GM19397 (cell line): ENCODE results near the gene PDGFA.

Experiments
- ATAC-seq: cut with Tn5 transposase; IDR thresholded peaks from one replicate; pipeline ENCODE4 v1.9.1; 2021; ENCODE audit warnings: mild to moderate bottlenecking, moderate library complexity; ENCODE audit not compliant: unreplicated experiment

The PDGFA gene

DNA sequence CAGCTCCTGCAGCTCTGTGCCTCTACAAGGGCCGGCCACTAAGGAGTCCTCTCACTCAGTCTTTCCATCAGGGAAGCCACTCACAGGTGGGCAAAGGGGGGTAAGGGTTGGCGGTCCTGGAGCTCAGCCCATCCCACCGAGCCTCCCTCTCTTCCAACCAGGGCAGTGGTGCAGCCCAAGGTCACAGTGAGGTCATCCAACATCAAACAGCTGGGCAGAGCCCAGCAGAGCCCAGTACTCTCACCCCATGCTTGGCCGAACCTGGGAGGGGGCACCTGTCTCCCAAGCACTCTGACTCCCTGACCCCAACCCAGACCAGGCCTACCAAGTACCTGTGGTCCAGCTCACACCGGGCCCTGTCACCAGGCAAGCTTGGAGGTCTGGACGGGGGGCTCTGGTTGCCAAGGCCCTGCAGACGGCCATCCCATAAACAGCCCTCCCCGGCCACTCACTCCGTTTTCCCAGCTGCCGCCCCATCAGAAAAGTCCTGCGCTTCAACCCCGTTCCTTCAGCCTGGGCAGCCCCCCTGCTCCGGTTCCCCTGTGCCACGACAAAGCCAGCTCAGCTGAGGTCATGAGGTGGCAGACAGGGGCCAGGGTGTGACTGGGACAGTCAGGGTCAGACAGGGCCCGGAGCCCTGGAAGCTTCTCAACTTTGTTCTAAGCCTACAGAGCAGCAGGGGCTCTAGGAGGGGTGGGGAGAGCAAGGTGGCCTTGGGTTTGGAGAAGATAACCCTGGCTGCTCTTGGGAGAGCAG lies 27.5 kb downstream of the PDGFA start:
- ATAC-seq = no peak

DNA sequence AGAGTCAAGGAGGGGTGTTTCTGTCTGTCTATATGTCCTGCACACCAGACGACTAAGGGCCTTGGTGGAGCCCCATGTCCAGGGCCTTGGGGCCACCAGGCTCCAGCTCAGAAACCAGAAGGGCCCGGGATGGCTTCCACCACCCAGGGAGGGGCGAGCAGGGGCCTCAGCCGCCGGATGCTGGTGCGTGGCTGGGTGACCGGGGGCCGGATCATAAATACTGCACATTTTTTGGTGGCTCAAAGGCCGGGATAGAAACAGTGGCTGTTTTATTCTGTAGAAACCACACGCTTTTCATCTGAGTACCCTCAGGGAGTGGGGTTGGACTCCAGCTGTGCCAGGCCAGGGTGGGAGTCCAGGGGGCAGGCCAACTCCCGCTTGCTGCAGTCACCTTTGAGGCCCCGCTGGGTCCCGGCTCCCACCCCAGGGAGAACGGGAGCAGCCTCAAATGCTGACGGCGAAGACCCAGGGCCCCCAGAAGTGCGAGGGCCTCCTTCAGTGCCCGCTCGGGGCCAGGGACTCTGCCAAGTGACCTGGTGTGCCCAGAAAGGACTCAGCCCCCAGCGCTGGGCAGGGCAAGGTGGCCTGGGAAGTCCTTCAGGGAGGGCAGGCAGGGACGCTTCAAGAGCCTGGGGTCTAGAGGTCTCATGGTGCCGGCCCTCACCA lies 28.2 kb downstream of the PDGFA start:
- no peak for ATAC-seq

DNA sequence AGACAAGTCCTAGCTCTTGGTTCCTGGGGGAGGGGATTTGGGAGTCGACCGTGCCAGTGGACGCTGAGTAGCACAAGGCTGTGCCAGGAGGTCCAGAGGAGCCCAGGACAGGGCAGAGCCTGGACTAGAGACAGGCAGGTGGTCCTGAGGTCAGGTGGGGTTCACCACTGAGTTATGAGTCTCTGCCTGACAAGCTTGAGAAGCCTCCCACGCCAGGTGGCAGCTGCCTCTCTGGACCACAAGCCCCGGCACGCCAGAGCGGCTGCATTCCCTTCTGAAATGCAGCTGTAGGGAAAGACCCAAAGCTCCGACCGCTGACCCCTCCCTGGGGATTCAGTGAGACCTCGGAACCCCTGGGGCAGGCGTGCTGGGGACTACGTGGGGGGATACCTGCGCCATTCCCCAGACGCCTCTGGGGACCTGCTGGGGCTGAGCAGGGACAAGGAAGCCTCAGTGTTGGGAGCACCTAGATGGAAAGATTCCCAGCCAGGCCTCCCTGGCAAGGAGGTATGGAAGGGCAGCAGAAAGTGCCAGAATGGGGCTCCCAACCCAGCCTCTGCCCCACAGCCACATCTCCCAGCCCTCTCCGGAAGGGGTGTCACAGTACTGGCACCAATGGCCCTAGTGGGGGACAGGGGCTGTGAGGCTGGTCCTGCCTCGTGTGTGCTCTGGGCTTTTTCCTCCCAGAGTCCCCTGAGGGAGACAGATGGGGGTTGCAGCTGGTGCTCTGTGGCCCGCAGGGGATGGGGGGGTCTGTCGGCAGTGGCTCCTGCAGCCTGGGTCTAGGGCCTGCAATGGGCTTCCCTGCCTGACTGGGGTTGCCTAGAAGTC lies 29.0 kb downstream of the PDGFA start:
- ATAC-seq = no peak

DNA sequence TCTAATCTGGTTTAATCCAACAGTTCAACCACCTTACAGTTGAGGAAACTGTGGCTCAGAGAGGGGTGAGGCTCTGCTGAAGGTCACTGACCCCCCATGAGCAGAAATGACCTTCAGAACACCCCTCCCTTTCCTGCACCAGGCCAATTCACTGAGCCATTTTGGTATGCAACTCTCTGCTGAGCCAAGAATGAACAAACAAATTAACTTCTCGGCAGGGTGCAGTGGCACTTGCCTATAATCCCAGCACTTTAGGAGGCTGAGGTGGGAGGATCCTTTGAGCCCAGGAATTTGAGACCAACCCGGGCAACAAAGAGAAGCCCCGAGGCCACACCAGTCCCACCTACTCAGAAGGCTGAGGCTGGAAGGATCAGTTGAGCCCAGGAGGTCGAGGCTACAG lies 29.8 kb downstream of the PDGFA start:
- ATAC-seq = no peak

DNA sequence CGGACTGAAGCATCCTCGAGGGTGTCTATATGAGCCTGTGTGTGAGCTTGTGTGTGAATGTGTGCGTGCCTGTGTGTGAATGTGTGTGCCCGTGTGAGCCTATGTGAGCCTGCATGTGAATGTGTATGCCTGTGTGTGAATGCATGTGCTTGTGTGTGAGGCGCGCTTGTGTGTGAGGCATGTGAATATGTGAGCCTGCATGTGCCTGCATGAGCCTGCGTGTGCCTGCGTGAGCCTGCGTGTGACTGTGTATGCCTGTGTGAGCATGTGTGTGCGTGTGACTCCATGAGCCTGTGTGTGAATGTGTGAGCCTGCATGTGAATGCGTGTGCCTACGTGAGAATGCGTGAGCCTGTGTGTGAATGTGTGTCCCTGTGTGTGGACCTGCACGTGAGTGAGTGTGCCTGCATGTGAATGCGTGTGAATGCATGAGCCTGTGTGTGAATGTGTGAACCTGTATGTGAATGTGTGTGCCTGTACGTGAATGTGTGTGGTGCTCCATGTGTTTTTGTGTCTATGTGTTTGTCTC lies 33.4 kb downstream of the PDGFA start:
- ATAC-seq = no peak

DNA sequence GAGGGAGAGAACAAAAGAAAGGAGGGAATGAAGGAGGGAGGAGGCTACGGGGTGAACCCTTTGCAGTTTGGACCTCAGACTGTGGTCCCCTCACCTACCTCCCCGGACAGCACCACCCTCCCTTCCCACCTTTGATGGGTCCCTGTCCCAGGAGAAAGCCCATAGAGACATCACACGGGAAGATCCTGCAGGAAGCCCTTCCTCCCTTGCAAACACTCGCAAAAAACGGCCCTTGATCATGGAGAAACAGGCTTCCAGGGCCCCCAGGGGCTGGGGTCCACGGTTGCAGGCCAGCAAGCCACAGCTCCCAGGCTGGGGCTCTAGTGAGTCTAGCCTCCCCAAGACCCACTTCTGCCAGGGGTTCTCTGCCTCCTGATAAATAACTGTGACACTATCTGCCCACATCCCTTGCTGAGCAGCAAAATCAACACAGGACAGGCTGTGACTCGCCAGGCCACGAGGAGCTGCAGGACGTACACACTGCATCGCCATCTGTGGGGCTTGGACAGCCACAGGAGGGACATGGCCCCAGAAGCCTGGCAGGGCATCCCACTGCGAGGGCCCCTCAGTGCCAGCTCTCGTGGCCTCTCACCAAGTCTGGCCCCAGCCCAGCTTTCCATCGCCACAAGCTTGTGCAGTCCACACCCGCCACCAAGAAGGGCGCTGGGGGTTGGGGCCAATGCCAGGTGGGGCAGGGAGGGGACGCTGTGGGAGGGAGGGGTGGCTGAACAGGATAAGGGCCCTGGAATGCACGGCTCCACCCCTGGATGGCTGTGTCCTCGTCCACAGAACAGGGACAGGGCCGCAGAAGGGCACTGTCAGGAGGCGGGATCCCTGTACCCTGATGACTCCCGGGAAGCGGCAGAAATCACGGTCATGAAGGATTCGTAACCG lies 34.2 kb downstream of the PDGFA start:
- no peak for ATAC-seq

DNA sequence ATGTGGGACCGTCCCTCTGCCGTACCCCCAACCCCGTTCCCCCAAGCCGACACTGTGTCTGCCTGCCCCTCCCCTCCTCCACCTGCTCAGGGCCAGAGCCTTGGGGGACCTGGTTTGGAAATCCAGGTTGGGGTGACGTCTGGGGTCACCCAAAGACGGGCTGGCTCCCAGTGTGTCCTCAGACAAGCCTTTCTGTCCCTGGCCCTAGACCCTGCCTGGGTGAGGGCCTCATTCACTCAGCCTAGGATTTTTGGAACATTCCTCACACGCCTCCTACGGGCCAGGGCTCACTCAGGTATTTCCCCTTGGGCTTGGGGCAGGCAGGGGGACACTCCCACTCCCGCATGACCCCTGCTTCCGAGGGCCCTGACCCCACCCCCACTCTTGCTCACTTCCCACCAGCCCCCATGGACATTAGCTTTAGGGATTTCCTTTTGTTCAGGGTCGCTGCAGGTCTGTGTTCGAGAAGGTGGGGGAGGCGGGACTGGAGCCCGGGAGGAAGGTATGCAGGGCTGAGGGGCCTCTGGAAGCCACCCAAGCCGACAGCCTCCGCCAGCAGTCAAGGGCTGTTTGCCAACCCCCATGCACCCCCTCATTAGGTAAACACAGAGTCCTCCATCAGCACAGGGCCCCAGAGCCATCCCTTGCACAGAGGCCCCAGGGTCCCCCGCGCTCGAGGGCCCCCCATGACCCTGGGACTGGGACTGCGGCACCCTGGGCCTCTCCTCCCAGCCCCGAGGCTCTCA lies 35.1 kb downstream of the PDGFA start:
- ATAC-seq = no peak

DNA sequence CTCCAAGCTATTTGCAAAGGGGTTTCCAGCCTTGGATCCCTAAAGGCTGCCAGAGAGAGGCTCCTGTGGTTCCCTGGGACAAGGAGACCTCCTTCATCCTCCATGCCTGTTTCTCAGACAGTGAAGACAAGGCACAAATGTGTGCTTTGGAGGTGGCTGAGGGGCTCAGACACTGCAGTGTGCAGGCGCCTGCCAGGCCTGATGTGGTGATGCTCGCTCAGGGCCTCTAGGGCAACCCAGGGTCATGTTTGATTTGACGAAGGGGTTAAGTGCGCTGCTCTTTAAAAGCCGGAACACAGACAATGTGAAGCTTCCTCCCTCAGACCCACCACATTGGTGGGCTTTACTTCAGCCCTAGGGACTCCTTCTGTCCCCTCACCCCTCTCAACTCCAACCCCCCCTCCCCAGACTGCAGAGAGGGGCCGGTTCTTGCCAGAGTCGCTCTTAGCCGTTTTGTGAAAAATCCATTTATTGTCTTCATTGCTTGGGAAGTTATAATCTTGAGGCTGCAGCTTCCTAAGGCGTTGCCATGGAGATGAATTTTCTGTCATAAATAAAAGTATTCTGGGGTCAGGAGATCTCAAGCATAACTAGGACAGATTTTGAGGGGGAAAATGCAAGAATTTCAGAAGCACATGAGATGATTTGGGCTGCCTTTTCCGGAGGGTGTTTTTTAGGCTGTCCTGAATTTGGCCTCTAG lies 35.8 kb downstream of the PDGFA start:
- ATAC-seq = no peak

DNA sequence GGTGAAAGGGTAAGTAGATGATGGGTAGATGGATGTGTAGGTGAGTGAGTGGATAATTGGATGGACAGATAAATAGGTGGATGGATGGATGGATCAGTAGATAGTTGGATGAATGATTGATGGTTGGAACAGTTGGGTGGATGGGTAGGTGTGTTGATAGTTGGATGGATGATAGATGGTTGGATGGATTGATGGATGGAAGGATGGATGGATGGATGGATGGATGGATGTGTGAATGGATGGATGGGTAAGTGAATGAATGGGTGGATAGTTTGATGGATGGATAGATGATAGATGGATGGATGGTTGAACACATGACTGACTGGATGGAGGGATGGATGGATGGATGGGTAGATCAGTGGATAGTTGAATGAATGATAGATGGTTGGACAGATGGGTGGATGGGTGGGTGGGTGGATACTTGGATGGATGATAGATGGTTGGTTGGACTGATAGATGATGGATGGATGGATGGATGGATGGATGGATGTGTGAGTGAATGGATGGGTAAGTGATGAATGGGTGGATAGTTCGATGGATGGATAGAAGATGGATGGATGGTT lies 37.0 kb downstream of the PDGFA start:
- ATAC-seq = no peak

DNA sequence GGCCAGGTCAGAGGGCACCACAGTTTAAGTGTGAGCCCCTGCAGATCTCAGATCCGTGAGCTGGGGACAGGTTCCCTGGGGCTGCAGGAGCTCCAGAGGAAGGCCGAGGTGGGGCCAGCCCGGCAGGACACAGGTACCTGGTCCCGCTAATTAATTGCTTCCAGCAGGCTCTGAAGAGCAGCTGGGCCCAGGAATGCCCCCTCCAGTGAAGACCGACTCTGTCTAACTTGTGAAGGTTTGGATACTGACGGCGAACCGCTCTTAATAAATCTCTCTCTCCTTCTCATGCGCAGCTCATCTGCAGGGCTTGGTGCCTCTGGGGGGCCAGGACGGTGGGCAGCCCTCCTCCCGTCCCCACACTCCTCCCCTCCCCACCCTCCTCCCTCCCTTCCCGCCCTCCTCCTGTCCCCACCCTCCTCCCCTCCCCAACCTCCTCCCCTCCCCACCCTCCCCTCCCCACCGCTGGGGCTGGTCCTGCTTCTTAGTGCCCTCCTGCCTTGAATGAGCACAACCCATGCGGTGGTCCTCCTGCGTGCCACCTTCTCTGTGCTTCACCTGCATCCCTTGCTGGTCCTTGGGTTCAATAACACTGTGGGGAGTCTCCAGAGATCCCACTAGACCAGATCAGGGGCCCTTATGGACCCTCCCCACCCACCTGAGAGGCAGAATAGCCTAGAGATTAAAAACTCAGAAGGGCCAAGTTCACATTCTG lies 38.3 kb downstream of the PDGFA start:
- no peak for ATAC-seq

DNA sequence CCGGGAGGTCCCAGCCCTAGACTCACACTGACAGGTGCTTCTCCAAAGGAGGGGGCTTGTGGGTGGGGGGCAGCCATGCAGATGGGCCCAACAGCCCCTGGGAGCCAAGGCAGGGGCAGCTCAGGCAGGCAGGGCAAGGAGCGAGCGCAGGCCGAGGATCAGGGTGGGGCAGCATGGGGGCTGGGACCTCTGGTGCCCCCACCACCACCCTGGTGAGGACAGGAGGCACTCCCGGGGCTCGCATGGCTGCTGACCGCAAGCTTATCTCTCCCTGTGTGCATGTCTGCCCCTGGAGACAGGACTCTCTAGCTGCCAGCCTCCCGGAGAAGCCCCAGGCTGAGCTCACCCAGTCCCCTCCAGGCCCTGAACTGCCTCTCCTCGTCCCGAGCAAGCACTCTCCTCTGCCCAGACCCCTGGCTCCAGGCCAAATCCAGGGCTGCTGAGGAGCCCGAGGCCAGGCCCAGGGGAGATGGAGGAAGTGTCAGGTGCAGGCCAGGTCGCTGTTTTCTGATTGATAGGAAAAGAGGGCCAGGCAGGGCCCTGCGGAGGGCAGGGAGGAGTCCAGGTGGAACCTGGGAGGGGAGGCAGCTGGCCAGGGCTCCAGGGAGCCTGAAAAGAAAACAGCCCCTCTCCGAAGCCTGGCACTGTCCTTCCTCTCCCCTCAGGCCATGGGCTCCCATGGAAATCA lies 39.0 kb downstream of the PDGFA start:
- ATAC-seq = no peak

DNA sequence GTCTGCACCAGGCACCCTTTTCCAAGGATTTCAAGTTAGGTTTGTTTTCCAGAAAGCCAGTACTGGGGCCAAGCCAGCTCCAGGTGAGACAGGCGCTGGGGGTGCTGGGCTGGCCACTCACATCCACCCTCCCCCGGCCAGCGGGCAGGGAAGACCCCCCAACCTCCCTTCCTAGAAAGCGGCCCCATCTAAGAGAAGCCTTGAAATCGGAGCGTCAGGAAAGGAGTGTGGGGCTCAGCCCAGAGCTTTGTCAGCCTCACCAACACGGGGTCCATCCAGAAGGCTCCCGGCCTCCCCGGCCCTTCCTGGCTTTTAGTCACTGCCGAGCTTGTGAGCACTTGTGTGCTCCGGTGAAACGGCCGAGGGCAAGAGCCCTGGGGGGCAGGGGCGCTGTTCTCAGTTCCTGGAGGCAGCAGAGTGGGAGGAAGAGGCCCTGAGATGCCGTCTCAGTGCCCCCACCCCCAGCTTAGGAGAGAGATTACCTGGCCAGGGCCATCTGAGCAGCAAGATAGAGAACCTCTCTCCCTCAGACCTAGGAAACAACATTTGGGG lies 39.6 kb downstream of the PDGFA start:
- ATAC-seq = no peak

DNA sequence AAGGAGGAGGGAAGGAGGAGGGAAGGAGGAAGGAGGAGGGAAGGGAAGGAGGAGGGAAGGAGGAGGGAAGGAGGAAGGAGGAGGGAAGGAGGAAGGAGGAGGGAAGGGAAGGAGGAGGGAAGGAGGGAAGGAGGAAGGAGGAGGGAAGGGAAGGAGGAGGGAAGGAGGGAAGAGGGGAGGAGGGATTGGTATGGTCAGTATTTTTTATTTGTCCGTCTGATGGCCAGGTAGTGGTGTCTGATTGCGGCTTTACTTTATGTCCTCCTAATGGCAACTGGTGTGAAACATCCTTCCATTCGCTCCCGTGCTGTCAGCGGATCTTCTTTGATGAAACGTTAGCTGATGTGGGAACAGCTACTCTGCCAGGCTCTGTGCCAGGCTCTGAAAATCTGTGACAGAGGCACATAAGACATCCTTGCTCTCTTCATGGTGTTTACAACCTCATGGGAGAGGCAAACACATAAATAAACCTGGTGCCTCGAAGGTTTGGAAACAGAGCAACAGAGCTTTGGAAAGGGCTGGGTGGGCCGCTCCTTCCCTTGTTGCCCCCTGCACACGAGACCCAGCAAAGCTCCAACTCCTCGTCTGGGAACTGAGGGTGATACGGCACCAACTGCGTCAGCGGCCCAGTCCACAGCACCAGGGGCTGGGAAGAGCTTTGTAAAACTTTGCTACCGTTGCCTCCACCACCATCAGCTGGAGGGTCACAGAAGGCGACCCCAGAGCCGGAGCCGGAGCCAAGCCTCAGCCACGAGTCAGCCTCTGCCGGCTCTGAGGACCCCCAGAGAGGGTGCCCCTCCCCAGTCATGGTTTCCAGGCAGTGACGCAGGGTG lies 40.3 kb downstream of the PDGFA start:
- no peak for ATAC-seq

DNA sequence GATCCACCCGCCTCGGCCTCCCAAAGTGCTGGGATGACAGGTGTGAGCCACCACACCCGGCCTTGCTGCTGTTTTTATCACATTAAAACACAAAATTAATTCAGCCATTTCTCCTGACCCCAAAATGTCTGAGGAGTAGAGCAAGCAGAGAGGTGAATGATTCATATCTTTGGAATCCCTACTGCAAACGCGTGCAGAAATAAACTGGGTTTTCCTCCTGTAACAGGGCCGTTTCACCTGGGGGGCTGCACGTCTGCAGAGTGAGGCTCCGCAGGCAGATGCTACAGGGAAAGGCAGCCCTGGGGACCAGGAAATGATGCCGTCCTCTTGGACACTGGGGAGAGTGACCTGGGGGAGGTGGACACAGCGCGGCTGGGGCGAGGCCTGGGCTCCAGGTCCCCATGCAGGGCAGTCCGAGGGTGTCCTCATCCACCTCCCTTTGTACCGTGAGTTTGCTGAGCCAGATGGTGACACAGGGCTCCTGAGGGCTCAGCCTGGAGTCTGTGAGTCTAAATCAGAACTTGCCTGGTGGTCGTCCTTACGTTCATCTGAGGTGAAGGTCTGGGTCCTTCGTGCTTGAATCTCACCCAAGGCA lies 41.9 kb downstream of the PDGFA start:
- no peak for ATAC-seq

DNA sequence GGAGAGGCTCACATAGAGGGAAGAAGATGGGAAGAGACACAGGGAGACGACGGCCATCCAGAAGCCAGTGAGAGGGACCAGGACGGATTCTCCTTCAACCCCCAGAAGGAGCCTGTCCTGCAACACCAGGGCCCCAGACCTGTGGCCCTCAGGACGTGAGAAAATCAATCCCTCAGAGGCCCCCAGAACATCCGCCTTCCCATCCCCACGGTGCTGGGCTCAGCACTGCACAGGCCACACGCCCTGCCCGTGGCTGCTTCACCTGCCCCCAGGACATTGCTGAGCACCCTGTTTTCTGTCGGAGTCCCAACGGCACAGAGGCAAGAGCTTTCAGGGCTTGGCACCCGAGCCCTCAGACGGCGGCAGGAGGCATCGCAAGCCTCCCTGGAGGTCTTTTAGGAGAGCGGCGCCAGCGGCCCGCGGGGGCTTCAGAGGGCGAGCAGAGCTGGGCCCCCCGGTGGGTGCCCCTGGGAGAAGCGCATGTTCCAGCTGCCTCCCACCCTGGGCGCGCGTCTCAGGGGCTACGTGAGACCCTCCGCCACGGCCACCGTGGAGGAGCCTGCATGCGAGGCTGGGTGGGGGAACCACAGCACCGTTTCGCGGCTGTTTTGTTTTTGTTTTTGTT lies 42.8 kb downstream of the PDGFA start:
- ATAC-seq = no peak

DNA sequence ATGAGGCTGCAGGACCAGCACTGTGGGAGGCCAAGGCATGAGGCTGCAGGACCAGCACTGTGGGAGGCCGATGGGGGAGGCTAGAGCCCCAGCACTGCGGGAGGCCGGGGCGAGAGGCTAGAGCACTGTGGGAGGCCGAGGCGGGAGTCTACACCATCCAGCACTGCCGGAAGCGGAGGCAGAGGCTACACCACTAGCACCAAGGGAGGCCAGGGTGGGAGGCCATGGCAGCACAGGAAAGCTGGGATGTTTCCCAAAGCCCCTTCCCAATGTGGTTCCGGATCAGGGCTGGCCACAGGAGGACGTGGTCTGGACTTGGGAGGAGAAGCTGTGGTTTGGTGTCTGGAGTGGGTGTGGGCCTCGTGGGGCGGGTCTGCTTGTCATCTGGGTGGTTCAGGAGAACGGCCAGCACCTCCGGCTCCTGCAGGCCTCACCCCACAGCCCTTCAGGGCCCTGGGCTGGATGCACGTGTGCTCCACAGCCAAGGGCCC lies 43.6 kb downstream of the PDGFA start:
- no peak for ATAC-seq
